WTC11 (cell line): Measurements from ENCODE around the gene SAMD5.

Experiments used
- TF ChIP-seq, protein P1 (sequence below): fragments of 200-600 bp; IDR thresholded peaks from 2 replicates; pipeline ENCODE4 v1.8.0; 2022; ENCODE audit warnings: antibody characterized with exemption
- TF ChIP-seq, protein P2 (sequence below): sonication (generic); formaldehyde crosslinking; IDR thresholded peaks from 2 replicates; pipeline ENCODE4 v1.8.0; 2023; ENCODE audit warnings: missing genetic modification reagents
- TF ChIP-seq, protein P3 (sequence below): sonication (generic); formaldehyde crosslinking; IDR thresholded peaks from 2 replicates; pipeline ENCODE4 v1.8.0; 2022; ENCODE audit warnings: mild to moderate bottlenecking, missing genetic modification reagents

DNA sequence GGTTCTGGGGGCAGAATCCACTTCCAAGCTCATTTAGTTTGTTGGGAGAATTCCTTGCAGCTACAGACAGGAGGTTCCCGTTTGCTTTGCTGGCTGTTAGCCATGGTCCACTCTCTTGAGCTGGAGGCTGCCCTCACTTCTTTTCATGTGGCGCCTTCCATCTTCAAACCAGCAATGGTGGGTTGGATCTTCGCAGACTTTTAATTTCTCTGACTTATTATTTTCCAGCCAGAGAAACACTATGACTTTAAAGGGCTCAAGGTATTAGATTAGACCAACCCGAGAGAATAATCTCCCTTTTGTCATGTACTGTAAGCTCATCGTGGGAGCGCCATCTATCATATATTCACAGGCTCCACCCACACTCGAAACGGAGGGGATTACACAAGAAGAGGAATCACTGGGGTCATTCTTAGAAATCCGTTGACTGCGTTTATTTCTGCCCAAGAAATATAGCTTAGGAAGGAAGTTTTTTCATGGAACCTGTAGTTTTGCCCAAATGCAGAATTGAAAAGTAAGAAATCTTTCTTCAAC, 38.9 kb downstream of the SAMD5 start:
- TF ChIP-seq, protein P1, sequence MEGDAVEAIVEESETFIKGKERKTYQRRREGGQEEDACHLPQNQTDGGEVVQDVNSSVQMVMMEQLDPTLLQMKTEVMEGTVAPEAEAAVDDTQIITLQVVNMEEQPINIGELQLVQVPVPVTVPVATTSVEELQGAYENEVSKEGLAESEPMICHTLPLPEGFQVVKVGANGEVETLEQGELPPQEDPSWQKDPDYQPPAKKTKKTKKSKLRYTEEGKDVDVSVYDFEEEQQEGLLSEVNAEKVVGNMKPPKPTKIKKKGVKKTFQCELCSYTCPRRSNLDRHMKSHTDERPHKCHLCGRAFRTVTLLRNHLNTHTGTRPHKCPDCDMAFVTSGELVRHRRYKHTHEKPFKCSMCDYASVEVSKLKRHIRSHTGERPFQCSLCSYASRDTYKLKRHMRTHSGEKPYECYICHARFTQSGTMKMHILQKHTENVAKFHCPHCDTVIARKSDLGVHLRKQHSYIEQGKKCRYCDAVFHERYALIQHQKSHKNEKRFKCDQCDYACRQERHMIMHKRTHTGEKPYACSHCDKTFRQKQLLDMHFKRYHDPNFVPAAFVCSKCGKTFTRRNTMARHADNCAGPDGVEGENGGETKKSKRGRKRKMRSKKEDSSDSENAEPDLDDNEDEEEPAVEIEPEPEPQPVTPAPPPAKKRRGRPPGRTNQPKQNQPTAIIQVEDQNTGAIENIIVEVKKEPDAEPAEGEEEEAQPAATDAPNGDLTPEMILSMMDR = no peak
- TF ChIP-seq, protein P2, sequence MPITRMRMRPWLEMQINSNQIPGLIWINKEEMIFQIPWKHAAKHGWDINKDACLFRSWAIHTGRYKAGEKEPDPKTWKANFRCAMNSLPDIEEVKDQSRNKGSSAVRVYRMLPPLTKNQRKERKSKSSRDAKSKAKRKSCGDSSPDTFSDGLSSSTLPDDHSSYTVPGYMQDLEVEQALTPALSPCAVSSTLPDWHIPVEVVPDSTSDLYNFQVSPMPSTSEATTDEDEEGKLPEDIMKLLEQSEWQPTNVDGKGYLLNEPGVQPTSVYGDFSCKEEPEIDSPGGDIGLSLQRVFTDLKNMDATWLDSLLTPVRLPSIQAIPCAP = no peak
- TF ChIP-seq, protein P3, sequence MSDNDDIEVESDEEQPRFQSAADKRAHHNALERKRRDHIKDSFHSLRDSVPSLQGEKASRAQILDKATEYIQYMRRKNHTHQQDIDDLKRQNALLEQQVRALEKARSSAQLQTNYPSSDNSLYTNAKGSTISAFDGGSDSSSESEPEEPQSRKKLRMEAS (CRISPR knock-in tag) = no peak
